HepG2 (cell line): Measurements from ENCODE around the gene SLC4A11. TPM values are rescaled to one million over a fixed set of nuclear protein-coding genes. Genes with fewer than 3 reads are reported as not detected.
A peak's percentile ranks its signal among the peaks of the same experiment; 100 is the strongest.

Source experiments
- BRCA1 ChIP-seq: sonication (generic); formaldehyde crosslinking; IDR thresholded peaks from 2 replicates; pipeline ENCODE4 v1.4.0; 2020; ENCODE audit warnings: missing genetic modification reagents
- CEBPG ChIP-seq: IDR thresholded peaks from 2 replicates; pipeline ENCODE4 v1.6.1; 2016
- CREM ChIP-seq, 2 experiments: sonication (generic) in 1 of 2; formaldehyde crosslinking in 1 of 2; IDR thresholded peaks; 2 replicates each; pipeline versions ENCODE4 v1.4.0 to v1.6.1; 2016 to 2020; ENCODE audit warnings: antibody characterized with exemption in 1 of 2, mild to moderate bottlenecking in 1 of 2, missing genetic modification reagents in 1 of 2
- DNMT3B ChIP-seq: conservative IDR thresholded peaks from 2 replicates; pipeline ENCODE4 v1.6.1; 2016; ENCODE audit warnings: missing biosample characterization, control low read depth
- HMG20B ChIP-seq: conservative IDR thresholded peaks from 2 replicates; pipeline ENCODE4 v1.6.1; 2016; ENCODE audit warnings: missing genetic modification reagents, missing compliant biosample characterization
- HNF1A ChIP-seq, 2 experiments: sonication (generic) in 1 of 2; formaldehyde crosslinking in 1 of 2; IDR thresholded peaks; 2 replicates each; pipeline versions ENCODE4 v1.4.0 to v1.6.1; 2016 to 2020; ENCODE audit warnings: borderline replicate concordance in 1 of 2, low read depth in 1 of 2, mild to moderate bottlenecking in 1 of 2, missing genetic modification reagents in 1 of 2
- IRF2 ChIP-seq: IDR thresholded peaks from 2 replicates; pipeline ENCODE4 v1.6.1; 2018; ENCODE audit warnings: missing genetic modification reagents, missing compliant biosample characterization
- POLR2G ChIP-seq: fragments of 200-400 bp; formaldehyde crosslinking; IDR thresholded peaks from 2 replicates; pipeline ENCODE4 v1.6.1; 2018; ENCODE audit warnings: mild to moderate bottlenecking, low read depth, low read length, moderate library complexity
- RBAK ChIP-seq: sonication (generic); formaldehyde crosslinking; IDR thresholded peaks from 2 replicates; pipeline ENCODE4 v1.5.1; 2020; ENCODE audit warnings: mild to moderate bottlenecking, missing genetic modification reagents
- ZBTB38 ChIP-seq: sonication (generic); formaldehyde crosslinking; IDR thresholded peaks from 2 replicates; pipeline ENCODE4 v1.5.1; 2020; ENCODE audit warnings: mild to moderate bottlenecking, missing genetic modification reagents
- ZEB1 ChIP-seq: IDR thresholded peaks from 2 replicates; pipeline ENCODE4 v1.6.1; 2012; ENCODE audit warnings: mild to moderate bottlenecking, low read depth, inconsistent platforms; ENCODE audit not compliant: insufficient replicate concordance
- ZNF230 ChIP-seq: sonication (generic); formaldehyde crosslinking; IDR thresholded peaks from 2 replicates; pipeline ENCODE4 v1.4.0; 2020; ENCODE audit warnings: mild to moderate bottlenecking, missing genetic modification reagents
- ZNF484 ChIP-seq: sonication (generic); formaldehyde crosslinking; IDR thresholded peaks from 2 replicates; pipeline ENCODE4 v1.5.1; 2020; ENCODE audit warnings: mild to moderate bottlenecking, low read depth, missing genetic modification reagents, borderline replicate concordance
- ZNF552 ChIP-seq: sonication (generic); formaldehyde crosslinking; IDR thresholded peaks from 2 replicates; pipeline ENCODE4 v1.9.0; 2022; ENCODE audit warnings: missing genetic modification reagents, mild to moderate bottlenecking, borderline replicate concordance
- ZNF576 ChIP-seq: sonication (generic); formaldehyde crosslinking; IDR thresholded peaks from 2 replicates; pipeline ENCODE4 v1.4.0; 2020; ENCODE audit warnings: mild to moderate bottlenecking, missing genetic modification reagents
- ZNF788 ChIP-seq: sonication (generic); formaldehyde crosslinking; IDR thresholded peaks from 2 replicates; pipeline ENCODE4 v1.5.0; 2020; ENCODE audit warnings: mild to moderate bottlenecking, missing genetic modification reagents, borderline replicate concordance
- polyA plus RNA-seq, 8 experiments: library from polyadenylated mRNA; depleted of rRNA in 3 of 8; stranded (reverse) in 7 of 8; unstranded in 1 of 8; fragments of >200 nt; fragmentation: Illumina TruSeq in 4 of 8; extraction: Trizol in 4 of 8; gene quantifications; 2 replicates each; pipeline versions ENCODE4 v1.2.1 to v1.2.3, GENCODE V29; 2011 to 2016; ENCODE audit warnings: low read depth in 4 of 8, missing spikeins in 1 of 8, mixed read lengths in 1 of 8; ENCODE audit not compliant: insufficient read depth in 1 of 8
- total RNA-seq, 5 experiments: library from RNA; depleted of rRNA; stranded (reverse); fragments of >200 nt; fragmentation: Illumina TruSeq; extraction: Trizol; gene quantifications; 2 replicates each; pipeline ENCODE4 v1.2.3, GENCODE V29; 2016; ENCODE audit warnings: low read depth in 1 of 5
- TF ChIP-seq, protein P1 (sequence below): IDR thresholded peaks from 2 replicates; pipeline ENCODE4 v1.6.1; 2016
- TF ChIP-seq, protein P2 (sequence below): sonication (generic); formaldehyde crosslinking; IDR thresholded peaks from 2 replicates; pipeline ENCODE4 v1.4.0; 2020; ENCODE audit warnings: mild to moderate bottlenecking, missing genetic modification reagents
- TF ChIP-seq, protein P3 (sequence below): sonication (generic); formaldehyde crosslinking; IDR thresholded peaks from 2 replicates; pipeline ENCODE4 v1.9.0; 2022; ENCODE audit warnings: missing genetic modification reagents, mild to moderate bottlenecking, borderline replicate concordance
- TF ChIP-seq, protein P4 (sequence below): sonication (generic); formaldehyde crosslinking; IDR thresholded peaks from 2 replicates; pipeline ENCODE4 v1.4.0; 2020; ENCODE audit warnings: mild to moderate bottlenecking, missing genetic modification reagents

SLC4A11 gene
- total and polyA plus RNA-seq, 2 of the 13 experiments (the other 11 are each of a cell fraction or from before 2014, with no cell fraction given), result 3.9 to 27.0 TPM

GRCh38 chr20:3237958-3238615 is 903 bp downstream of the SLC4A11 start (continued):
- TF ChIP-seq HNF1A (IDR thresholded peaks at IDR 0.05; ENCODE audit: low read depth) (no peak), HNF1A (CRISPR knock-in tag; IDR thresholded peaks at IDR 0.05; ENCODE audit: borderline replicate concordance) (no peak), DNMT3B (CRISPR knock-in tag) (no peak), ZNF484 (CRISPR knock-in tag) (no peak), HMG20B (CRISPR knock-in tag) (no peak), ZBTB38 (CRISPR knock-in tag) (0 out of 2 replicates have a peak, but pooled peaks have one; percentile 49), ZEB1 (no peak), CREM (IDR thresholded peaks at IDR 0.05) (no peak), CREM (CRISPR knock-in tag; IDR thresholded peaks at IDR 0.05) (no peak), ZNF552 (CRISPR knock-in tag) (no peak), IRF2 (no peak), ZNF230 (CRISPR knock-in tag) (peak; percentile 24; the same call in 1 of the 2 replicates), BRCA1 (CRISPR knock-in tag) (no peak), CEBPG (no peak), ZNF576 (CRISPR knock-in tag) (0 out of 2 replicates have a peak, but pooled peaks have one; percentile 47), RBAK (CRISPR knock-in tag) (no peak), ZNF788 (CRISPR knock-in tag) (peak; percentile 39; the same call in 1 of the 2 replicates), POLR2G (no peak)
- TF ChIP-seq, protein P1, sequence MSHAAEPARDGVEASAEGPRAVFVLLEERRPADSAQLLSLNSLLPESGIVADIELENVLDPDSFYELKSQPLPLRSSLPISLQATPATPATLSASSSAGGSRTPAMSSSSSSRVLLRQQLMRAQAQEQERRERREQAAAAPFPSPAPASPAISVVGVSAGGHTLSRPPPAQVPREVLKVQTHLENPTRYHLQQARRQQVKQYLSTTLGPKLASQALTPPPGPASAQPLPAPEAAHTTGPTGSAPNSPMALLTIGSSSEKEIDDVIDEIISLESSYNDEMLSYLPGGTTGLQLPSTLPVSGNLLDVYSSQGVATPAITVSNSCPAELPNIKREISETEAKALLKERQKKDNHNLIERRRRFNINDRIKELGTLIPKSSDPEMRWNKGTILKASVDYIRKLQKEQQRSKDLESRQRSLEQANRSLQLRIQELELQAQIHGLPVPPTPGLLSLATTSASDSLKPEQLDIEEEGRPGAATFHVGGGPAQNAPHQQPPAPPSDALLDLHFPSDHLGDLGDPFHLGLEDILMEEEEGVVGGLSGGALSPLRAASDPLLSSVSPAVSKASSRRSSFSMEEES, result no peak
- TF ChIP-seq, protein P2, sequence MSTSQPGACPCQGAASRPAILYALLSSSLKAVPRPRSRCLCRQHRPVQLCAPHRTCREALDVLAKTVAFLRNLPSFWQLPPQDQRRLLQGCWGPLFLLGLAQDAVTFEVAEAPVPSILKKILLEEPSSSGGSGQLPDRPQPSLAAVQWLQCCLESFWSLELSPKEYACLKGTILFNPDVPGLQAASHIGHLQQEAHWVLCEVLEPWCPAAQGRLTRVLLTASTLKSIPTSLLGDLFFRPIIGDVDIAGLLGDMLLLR (CRISPR knock-in tag), result peak; percentile 24; the same call in 1 of the 2 replicates
- TF ChIP-seq, protein P3, sequence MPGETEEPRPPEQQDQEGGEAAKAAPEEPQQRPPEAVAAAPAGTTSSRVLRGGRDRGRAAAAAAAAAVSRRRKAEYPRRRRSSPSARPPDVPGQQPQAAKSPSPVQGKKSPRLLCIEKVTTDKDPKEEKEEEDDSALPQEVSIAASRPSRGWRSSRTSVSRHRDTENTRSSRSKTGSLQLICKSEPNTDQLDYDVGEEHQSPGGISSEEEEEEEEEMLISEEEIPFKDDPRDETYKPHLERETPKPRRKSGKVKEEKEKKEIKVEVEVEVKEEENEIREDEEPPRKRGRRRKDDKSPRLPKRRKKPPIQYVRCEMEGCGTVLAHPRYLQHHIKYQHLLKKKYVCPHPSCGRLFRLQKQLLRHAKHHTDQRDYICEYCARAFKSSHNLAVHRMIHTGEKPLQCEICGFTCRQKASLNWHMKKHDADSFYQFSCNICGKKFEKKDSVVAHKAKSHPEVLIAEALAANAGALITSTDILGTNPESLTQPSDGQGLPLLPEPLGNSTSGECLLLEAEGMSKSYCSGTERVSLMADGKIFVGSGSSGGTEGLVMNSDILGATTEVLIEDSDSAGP (CRISPR knock-in tag), result 0 out of 2 replicates have a peak, but pooled peaks have one; percentile 56
- TF ChIP-seq, protein P4, sequence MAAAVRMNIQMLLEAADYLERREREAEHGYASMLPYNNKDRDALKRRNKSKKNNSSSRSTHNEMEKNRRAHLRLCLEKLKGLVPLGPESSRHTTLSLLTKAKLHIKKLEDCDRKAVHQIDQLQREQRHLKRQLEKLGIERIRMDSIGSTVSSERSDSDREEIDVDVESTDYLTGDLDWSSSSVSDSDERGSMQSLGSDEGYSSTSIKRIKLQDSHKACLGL (CRISPR knock-in tag), result no peak; the same call in 1 of the 2 replicates
